Daoy (cell line): ENCODE results near the gene KRTAP1-4. TPM values are rescaled to one million over a fixed set of nuclear protein-coding genes. Genes with fewer than 3 reads are reported as not detected.
"Not testable (repeated sequence)": the region's sequence is repeated elsewhere in the genome, so short reads cannot be mapped to it uniquely, and the experiment has no call there.

Experiments
- DNase-seq: peaks from one replicate; pipeline ENCODE4 v3.0.0-alpha.2; 2015; ENCODE audit warnings: low read depth
- total RNA-seq: library from RNA; depleted of rRNA; stranded (reverse); fragments of >200 nt; shearing (Covaris generic); gene quantifications from 2 replicates; pipeline ENCODE4 v1.2.3, GENCODE V29; 2014

The KRTAP1-4 gene
- total RNA-seq, 1 experiment from 2014 or later = not detected

DNA sequence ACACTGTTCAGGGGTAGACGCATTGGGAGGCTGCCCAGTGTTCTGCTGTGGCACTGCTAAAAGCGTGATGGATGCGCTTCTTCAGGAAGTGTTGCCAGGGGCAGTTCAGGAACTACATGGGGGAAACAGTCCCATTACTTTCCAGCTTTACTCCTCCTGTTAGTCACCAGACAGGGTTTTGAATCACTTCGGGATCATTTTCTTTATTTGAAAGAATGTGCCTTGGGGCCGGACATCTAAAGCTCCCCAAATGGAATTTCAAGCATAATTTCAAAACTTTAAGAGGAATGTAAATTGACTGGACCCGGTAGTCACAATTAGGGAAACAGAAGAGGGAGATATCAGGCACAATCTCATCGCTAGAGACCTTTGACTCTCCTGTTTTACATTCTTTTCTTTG is 18.4 kb upstream of the KRTAP1-4 start:
- peak; percentile 58 for DNase-seq

DNA sequence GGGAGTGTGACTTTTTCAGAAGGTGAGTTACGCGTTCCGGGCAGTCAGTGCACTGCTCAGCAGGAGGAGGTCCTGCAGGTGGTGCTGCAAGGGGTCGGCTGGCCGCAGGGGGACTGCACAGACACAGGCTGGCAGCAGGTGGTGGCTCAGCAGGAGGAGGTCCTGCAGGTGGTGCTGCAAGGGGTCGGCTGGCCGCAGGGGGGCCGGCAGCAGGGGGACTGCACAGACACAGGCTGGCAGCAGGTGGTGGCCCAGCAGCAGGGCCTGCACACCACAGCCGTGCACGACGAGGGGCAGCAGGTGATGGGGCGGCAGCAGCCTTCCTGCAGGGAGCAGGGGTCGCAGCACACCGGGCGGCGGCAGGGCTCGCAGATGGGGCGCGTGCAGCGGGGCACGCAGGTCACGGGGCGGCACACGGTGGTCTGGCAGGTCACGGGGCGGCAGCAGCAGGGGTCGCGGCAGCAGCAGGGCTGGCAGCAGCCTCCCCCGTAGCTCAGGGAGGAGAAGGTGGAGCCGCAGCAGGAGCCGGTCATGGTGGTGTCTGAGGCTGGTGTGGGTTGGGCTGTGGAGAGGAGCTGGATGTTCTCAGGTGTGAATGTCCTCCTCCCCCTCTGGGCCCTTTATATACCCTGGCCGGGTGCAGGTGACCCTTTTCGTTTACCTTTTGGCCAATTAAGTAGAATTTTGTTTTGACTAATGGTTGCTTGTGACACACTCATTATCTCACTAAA is 16.9 kb upstream of the KRTAP1-4 start, which contains the start of gene KRTAP2-1:
TSS of gene KRTAP2-1 (minus strand) at position 582 of the 731 bp plus-strand sequence. CDS start at position 533, 49 bp downstream.
- not testable (repeated sequence) for DNase-seq

DNA sequence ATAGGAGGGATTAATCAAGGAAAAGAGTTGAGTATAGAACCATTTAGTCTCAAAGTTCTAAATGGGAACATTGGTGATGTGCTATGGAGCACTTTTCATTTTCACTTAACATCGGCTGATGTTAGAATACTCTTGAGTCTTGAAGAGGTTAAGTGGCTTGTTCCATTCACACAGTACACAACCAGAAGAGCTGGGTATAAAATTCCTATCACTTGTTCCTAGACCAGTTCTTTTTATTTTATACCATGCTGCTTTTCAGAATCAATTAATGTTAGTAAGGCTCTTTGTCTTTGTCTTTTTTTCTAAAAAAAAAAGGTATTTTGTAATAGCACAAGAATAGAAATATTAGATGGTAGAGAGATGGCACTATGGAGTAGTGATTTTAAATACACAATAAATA is 13.0 kb upstream of the KRTAP1-4 start:
- no peak for DNase-seq

DNA sequence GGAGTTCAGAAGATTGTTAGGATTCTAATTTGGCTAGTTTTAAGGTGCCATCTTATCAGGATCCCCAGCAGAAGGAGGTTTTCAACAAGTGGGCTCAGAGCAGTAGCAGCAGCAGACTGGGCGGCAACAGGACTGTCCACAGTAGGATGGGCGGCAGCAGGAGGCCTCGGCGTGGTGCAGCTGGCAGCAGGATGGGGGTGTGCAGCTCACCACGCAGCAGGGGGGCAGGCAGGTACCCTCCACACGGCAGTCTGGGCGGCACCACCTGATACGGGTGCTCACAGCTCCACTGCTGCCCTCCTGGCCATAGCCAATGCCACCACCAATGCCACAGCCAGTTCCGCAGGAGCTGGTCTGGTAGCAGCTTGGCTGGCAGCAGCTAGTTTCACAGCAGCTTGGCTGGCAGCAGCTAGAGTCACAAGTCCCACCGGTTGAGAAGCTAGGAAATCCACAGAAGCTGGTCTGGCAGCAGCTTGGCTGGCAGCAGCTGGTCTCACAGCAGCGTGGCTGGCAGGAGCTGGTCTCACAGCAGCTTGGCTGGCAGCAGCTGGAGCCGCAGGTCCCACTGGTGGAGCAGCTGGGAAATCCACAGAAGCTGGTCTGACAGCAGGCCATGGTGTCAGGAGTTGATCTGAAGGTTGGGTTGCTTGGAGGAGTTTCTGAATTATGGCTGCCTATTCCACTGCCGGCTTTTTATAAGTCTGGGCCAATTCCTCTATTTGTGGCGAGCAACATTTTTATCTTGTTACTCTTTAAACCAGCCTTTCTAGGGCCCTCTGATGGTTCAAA is 11.0 kb upstream of the KRTAP1-4 start, which contains the start of gene KRTAP1-1:
TSS of gene KRTAP1-1 (minus strand) at position 668 of the 789 bp plus-strand sequence. CDS start at position 615, 53 bp downstream.
- DNase-seq = not testable (repeated sequence)

DNA sequence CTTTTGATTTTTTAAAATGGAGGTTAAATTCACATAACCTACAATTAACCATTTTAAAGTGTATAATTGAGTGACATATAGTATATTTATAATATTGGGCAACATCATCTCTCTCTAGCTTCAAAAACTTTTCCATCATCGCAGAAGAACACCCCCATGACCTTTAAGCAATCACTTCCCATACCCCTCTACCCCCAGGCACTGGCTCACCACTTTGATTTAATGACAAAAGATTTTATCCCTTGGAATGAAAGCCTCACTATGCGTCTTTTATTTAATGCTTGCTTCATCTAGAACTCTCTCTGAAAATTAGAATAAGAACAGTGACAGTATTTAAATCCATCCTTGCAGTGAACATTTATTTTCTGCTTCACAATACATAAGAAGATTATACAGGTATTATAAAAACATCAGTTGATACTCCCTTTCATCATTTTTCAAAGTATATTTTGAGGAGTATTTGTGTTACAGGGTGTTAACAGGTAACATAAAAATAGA is 7.9 kb upstream of the KRTAP1-4 start:
- no peak for DNase-seq

DNA sequence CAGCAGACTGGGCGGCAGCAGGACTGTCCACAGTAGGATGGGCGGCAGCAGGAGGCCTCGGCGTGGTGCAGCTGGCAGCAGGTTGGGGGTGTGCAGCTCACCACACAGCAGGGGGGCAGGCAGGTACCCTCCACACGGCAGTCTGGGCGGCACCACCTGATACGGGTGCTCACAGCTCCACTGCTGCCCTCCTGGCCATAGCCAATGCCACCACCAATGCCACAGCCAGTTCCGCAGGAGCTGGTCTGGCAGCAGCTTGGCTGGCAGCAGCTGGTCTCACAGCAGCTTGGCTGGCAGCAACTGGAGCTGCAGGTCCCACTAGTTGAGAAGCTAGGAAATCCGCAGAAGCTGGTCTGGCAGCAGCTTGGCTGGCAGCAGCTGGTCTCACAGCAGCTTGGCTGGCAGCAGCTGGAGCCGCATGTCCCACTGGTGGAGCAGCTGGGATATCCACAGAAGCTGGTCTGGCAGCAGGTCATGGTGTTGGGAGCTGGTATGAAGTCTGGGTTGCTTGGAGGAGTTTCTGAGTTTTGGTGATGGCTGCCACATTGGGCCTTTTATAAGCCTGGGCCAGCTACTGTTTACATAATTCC is 4.4 kb upstream of the KRTAP1-4 start, which contains the start of gene KRTAP1-3:
TSS of gene KRTAP1-3 (minus strand) at position 529 of the 590 bp plus-strand sequence. CDS start at position 476, 53 bp downstream.
- not testable (repeated sequence) for DNase-seq

DNA sequence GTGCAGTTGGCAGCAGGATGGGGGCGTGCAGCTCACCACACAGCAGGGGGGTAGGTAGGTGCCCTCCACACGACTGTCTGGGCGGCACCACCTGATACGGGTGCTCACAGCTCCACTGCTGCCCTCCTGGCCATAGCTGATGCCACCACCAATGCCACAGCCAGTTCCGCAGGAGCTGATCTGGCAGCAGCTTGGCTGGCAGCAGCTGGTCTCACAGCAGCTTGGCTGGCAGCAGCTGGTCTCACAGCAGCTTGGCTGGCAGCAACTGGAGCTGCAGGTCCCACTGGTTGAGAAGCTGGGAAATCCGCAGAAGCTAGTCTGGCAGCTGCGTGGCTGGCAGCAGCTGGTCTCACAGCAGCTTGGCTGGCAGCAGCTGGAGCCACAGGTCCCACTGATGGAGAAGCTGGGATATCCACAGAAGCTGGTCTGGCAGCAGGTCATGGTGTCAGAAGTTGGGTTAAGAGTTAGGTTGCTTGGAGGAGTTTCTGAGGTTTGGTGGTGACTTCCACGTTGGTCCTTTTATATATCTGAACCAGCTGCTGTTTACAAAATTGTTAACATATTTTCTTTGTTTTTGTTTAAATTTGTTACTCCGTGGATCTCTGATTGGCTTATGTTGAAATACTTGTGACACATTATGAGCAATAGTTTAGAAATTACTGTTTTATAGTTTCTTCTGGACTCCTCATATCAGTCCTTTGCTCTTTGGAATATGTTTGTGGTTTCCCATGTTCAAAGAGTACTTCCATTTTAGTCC is 3.1 kb downstream of the KRTAP1-4 start, which contains the start of gene KRTAP1-5:
TSS of gene KRTAP1-5 (minus strand) at position 494 of the 757 bp plus-strand sequence. CDS start at position 441, 53 bp downstream.
- DNase-seq = no peak

DNA sequence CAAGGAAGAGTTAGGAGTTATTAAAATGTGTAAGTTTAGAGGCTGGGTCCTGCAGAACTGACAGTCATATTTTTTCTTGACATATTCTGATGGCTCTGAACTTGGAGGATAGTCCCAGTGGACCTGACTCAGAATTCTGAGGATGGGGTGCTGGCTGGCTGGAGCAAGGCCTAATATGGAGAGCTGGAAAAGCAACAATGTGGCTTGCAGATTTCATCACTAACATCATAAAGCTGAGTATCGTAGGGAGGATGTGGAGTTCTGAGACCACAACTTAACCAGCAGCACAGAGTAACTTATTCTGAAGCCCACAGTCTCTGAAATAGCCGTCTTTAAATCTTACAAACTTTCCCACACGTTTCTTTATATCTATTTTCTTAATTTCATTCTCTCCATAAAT is 5.3 kb downstream of the KRTAP1-4 start:
- DNase-seq = no peak

DNA sequence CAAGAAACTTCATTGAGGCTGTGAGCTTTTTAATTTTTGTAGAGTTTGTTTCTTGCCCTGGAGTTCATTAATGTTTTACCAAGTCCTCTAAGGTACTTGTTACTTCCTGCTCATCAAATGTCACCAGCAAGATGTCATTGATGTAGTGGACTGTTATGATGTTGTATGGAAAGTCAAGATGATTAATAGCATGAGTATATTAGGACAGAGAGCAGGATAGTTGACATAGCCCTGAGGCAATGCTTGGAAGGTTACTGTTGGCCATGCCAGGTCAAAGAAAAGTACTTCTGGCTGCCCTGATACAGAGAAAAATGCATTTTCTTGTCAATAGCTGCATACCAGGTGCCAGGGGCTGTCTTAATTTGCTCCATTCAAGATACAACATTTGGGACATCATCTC is 9.7 kb downstream of the KRTAP1-4 start:
- DNase-seq = no peak

DNA sequence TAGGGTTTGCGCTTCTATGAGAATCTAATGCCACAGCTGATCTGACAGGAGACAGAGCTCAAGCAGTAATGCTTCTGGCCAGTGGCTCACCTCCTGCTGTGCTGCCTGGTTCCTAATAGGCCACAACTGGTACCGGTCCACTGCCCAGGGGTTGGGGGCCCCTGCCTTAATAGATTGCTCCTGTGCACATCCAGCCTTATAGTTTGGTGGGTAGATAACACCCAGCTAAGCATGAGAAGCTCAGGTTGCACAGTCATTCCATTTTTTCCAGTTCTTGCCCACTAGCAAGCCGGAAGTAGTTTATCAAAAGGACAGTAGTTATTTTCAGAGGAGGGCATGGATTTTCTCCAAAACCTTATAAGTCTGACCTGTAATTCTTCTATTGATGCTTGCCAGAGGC is 10.6 kb downstream of the KRTAP1-4 start:
- no peak for DNase-seq

DNA sequence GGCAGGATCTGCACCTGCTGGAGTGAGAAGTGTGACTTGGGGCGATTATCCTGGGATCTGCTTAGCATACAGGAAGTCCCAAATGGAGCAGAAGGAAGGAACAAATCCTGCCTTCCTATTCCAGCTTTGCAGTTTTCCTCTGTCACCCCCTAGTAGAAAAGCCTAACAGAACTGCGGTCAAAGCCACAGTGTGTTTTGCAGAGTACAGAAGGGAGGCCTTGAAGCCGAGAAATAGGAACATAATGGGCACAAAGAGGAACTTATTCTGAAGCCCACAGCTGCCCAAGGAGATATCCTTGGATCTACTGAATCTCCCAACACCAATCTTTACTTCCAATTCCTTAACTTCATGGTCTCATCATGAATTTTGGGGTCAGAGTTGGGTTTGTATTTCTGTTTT is 11.5 kb downstream of the KRTAP1-4 start:
- DNase-seq = no peak

DNA sequence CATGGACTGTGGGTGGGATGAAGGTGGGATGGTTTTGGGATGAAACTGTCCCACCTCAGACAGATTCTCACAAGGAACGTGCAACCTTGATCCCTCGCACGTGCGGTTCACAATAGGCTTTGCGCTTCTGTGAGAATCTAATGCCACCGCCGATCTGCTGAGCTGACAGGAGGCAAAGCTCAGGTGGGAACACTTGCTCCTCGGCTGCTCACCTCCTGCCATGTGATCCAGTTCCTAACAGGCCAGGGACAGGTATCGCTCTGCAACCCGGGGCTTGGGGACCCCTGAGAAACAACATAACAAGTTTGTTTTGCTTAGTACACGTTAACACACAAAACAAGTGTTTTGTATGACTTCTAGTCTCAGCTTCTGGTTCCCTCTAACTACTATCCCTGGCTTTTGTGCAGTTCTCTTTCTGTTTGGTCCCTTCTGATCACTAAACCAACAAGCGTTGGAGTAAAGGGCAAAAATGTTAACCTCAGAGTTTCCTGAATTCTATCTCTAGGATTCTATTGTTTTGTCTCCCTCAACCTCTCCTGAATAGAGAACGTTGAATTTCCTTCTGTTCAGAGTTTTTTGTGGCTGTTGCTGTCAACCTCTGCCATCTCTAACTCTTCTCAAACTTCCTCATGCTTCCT is 13.3 kb downstream of the KRTAP1-4 start:
- DNase-seq = no peak

DNA sequence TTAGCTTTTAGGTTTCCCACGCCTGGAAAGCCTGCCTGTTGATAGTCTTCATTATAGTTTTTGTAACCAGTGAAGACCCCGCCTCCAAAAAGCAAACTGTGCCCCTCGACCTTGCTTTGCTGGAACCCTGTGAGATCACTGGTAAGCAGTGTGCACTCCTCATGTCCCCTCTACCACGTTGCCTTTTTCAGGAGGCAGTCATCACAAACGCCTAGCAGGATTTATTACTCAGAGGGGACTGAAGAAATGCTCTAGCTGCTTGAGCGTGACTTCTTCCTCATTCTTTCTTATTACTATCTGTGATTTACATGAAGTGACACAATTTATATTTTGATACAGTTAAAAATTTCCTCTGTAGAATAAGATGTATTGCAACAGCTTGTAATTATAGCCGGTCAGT is 14.5 kb downstream of the KRTAP1-4 start:
- no peak for DNase-seq

DNA sequence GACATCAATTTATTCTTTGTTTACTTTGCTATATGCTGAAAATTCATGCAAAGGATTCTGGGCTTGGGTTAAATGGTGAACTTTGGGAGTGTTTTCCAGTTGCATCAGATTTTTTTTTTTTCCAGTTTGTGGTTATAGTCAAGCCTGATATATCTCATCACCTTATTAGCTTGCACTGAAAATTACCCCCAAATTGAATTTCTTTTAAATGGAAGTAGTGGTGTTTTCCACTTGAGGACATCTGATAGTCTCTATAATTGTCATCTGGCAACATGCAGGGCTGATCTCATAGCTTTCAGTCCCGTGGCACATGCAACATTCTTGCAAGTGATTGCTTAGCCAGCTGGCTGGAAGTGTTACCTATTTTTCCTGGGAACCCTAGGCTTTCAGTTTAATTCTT is 16.4 kb downstream of the KRTAP1-4 start:
- DNase-seq = no peak

DNA sequence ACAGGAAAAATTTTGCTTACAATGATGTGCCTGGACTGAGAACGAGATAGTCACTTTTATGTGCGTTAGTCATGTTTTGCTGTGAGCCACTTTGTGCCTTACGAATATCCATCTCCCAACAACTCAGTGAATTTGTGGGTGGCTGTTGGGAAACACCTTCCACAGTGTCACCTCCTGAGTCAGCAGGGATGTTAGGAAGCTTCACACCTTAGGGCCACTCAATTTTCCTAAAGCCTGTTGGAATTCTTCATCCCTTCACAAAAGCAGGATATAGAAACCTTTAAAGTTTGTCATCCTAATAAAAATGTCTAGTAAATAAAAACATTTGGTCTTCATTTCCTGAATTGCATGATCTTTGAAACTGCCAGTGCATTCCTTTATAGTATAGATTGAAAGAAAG is 16.8 kb downstream of the KRTAP1-4 start:
- DNase-seq = no peak

DNA sequence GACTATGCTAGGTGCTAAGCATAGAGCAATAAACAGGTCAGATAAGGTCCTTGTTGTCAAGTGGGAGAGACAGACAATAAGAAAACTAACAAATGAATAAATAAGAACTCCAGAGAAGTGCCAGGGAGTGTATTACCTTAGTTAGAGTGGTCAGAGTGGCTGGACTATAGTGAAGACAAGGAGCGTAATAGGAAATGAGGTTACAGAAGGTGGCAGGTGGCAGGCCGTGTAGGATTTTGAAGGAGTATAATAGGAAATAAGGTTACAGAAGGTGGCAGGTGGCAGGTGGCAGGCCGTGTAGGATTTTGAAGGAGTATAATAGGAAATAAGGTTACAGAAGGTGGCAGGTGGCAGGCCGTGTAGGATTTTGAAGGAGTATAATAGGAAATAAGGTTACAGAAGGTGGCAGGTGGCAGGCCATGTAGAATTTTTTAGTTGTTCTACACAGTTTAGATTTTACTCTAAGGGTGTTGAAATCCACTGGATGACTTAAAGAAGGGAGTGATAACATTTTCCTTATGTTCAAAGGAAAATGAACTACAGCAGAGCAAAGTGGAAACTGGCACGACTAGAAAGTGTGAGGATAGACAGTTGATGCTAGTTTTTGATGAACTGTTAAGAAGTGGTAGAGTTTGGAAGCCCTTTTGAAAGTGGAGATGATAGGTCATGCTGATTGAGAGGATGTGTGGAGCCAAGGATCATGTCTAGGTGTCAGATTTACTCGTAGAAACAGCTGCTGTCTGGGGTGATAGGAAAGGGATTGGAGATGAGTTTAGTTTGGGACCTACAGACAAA is 17.5 kb downstream of the KRTAP1-4 start:
- no peak for DNase-seq

DNA sequence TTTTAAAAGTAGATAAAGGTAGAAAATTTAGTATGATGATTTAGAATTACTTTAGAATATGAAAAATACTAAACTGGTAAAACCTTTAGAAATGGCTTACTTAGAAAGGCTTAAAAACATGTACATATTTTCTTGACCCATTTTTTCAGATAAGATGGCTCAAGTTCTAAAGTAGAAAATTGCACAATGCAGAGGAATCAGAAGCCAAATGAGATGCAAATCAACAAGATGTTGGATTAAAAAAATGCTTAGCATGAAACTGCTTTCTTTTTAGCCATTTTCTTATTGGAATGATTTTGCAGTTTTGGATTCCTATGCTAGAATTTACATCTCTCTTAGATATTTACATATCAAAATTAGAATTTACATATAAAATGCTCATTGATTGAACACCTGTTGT is 19.6 kb downstream of the KRTAP1-4 start:
- DNase-seq = no peak

DNA sequence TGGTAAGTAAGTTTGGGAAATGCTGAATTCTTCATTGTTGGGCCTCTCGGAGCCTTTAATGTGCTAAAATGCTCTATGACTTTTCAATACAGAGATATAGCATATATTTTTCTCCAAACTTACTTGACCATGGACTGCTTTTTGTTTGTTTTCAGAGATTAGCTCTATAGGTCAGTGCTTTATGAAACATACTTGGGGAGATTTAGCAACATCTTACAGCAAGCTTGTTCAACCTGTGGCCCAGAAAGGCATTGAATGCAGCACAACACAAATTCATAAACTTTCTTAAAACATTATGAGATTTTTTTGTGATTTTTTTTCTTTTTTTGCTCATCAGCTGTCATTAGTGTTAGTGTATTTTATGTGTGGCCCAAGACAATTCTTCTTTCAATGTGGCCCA is 20.1 kb downstream of the KRTAP1-4 start:
- DNase-seq = no peak

DNA sequence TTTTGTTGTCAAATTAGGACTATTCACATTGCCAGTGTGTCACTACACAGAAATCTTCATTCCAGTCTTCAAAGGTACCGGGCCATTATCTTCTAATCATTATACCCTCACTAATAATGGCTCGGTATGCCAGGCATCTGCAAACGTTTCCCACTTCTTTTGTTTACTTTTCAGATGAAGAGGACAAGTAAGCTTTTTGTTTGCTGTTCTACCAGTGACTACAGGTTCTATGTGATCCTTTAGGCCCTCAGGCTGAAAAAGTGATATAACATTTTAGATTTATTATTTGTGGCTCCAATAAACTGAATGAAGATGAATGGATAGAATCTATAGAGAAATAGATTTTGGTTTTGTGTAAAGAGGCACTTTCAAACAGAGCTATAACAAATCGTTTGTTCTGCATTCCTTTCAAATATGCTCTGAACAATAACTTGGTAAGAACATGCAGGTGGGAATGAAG is 20.7 kb downstream of the KRTAP1-4 start:
- no peak for DNase-seq

DNA sequence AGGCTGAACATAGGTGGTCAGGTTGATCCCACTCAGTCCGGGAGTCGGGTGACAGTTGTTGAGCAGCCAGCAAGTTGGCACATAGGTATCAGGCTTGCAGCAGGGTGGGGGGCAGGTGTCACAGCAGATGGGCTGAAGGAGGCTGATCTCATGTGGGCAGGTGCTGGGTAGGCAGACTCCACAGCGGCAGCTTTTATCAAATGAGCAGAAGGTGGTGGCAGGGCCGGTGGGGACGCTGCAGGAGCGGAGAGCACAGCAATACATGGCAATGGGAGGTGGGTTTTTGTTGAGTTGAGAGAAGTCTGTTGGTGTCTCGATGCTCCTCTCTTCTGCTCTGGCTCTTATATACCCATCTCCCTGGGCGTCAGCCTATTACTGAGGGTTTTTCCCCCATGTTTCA is 21.2 kb downstream of the KRTAP1-4 start, which contains the start of gene KRTAP3-1:
TSS of gene KRTAP3-1 (minus strand) at position 318 of the 400 bp plus-strand sequence. CDS start at position 264, 54 bp downstream.
- DNase-seq = no peak
